KMS-11 (cell line): ENCODE results near the gene ARMC5.

Experiments
- H2AFZ ChIP-seq: fragments of 200-600 bp; sonication (generic); 2 replicates; pipeline ENCODE4 v1.6.1; 2016; ENCODE audit warnings: antibody characterized with exemption, mixed run types, low read depth
- H3K27ac ChIP-seq: fragments of 200-600 bp; sonication (generic); 2 replicates; pipeline ENCODE4 v1.6.1; 2016; ENCODE audit warnings: mild to moderate bottlenecking, mixed run types
- H3K27me3 ChIP-seq: fragments of 200-600 bp; sonication (generic); 2 replicates; pipeline ENCODE4 v1.6.1; 2017; ENCODE audit warnings: mild to moderate bottlenecking, low read depth, mixed run types, moderate library complexity; ENCODE audit not compliant: insufficient read depth
- H3K36me3 ChIP-seq: fragments of 200-600 bp; sonication (generic); 2 replicates; pipeline ENCODE4 v1.6.1; 2017; ENCODE audit warnings: mild to moderate bottlenecking, mixed run types; ENCODE audit not compliant: insufficient read depth
- H3K4me1 ChIP-seq: fragments of 200-600 bp; sonication (generic); 2 replicates; pipeline ENCODE4 v1.6.1; 2016; ENCODE audit warnings: mild to moderate bottlenecking, low read depth, mixed run types; ENCODE audit not compliant: poor library complexity, severe bottlenecking
- H3K4me2 ChIP-seq: fragments of 200-600 bp; sonication (generic); 2 replicates; pipeline ENCODE4 v1.7.0; 2016; ENCODE audit warnings: mild to moderate bottlenecking, mixed run types
- H3K4me3 ChIP-seq: fragments of 200-600 bp; sonication (generic); IDR thresholded peaks from 2 replicates; pipeline ENCODE4 v1.6.1; 2017; ENCODE audit warnings: low read depth, low read length, mixed read lengths; ENCODE audit not compliant: insufficient read depth
- H3K79me2 ChIP-seq: fragments of 200-600 bp; sonication (generic); 2 replicates; pipeline ENCODE4 v1.6.1; 2016; ENCODE audit warnings: low read depth, mixed run types; ENCODE audit not compliant: insufficient read depth
- H3K9ac ChIP-seq: fragments of 200-600 bp; sonication (generic); 2 replicates; pipeline ENCODE4 v1.6.1; 2016; ENCODE audit warnings: mild to moderate bottlenecking, mixed run types
- H4K20me1 ChIP-seq: fragments of 200-600 bp; sonication (generic); 2 replicates; pipeline ENCODE4 v1.6.1; 2016; ENCODE audit warnings: mild to moderate bottlenecking, mixed run types; ENCODE audit not compliant: insufficient read depth
- CTCF ChIP-seq: fragments of 200-600 bp; sonication (generic); conservative IDR thresholded peaks from 2 replicates; pipeline ENCODE4 v1.6.1; 2017; ENCODE audit warnings: low read depth, mild to moderate bottlenecking, antibody characterized with exemption, low read length, moderate library complexity, mixed read lengths

Gene ARMC5

GRCh38 chr16:31429314-31429713 lies 30.0 kb upstream of the ARMC5 start:
- Histone ChIP-seq H3K27ac (no peak overlapping the region), H3K4me1 (peaks cover 13% of the 10 kb centered on the region), H3K36me3 (no peaks in the 10 kb centered on the region), H3K4me2 (no peak overlapping the region), H4K20me1 (no peaks in the 10 kb centered on the region), H3K79me2 (no peaks in the 10 kb centered on the region), H2AFZ (no peak overlapping the region), H3K27me3 (no peaks in the 10 kb centered on the region), H3K9ac (no peak overlapping the region), H3K4me3 (no peak overlapping the region)
- no peak for TF ChIP-seq CTCF

- Histone ChIP-seq H2AFZ (no peak overlapping the region), H3K4me1 (peaks cover 13% of the 10 kb centered on the region), H3K4me3 (no peak overlapping the region), H4K20me1 (no peaks in the 10 kb centered on the region), H3K27ac (no peak overlapping the region), H3K27me3 (no peaks in the 10 kb centered on the region), H3K36me3 (no peaks in the 10 kb centered on the region), H3K4me2 (no peak overlapping the region), H3K79me2 (no peaks in the 10 kb centered on the region), H3K9ac (no peak overlapping the region)
- no peak for TF ChIP-seq CTCF
Observed at GRCh38 chr16:31429796-31430195, 29.5 kb upstream of the ARMC5 start.

- no peak for TF ChIP-seq CTCF
- Histone ChIP-seq H3K27me3 (no peaks in the 10 kb centered on the region), H3K36me3 (no peaks in the 10 kb centered on the region), H3K4me2 (no peak overlapping the region), H3K27ac (no peak overlapping the region), H3K4me1 (peaks cover 13% of the 10 kb centered on the region), H3K9ac (no peak overlapping the region), H4K20me1 (no peaks in the 10 kb centered on the region), H3K79me2 (no peaks in the 10 kb centered on the region), H3K4me3 (no peak overlapping the region), H2AFZ (no peak overlapping the region; the same call in 1 of the 2 replicates)
Observed at GRCh38 chr16:31430380-31431052, 28.8 kb upstream of the ARMC5 start.

GRCh38 chr16:31435341-31436220 lies 23.7 kb upstream of the ARMC5 start:
- no peak overlapping the region for H3K4me2 ChIP-seq
- H2AFZ ChIP-seq: no peak overlapping the region
- H3K4me3 ChIP-seq: no peak overlapping the region
- H3K36me3 ChIP-seq: no peaks in the 10 kb centered on the region
- H3K79me2 ChIP-seq: no peaks in the 10 kb centered on the region
- no peak overlapping the region for H3K27ac ChIP-seq
- TF ChIP-seq CTCF: no peak
- no peaks in the 10 kb centered on the region for H3K27me3 ChIP-seq
- no peaks in the 10 kb centered on the region for H4K20me1 ChIP-seq
- peaks cover 10% of the 10 kb centered on the region for H3K4me1 ChIP-seq
- H3K9ac ChIP-seq: no peak overlapping the region
